Measurements from ENCODE around the gene HDAC9. TPM values are rescaled to one million over a fixed set of nuclear protein-coding genes. Genes with fewer than 3 reads are reported as not detected.

The HDAC9 gene
- total RNA-seq, 2 donors from 2014 or later: 1.5 to 4.0 TPM

DNA sequence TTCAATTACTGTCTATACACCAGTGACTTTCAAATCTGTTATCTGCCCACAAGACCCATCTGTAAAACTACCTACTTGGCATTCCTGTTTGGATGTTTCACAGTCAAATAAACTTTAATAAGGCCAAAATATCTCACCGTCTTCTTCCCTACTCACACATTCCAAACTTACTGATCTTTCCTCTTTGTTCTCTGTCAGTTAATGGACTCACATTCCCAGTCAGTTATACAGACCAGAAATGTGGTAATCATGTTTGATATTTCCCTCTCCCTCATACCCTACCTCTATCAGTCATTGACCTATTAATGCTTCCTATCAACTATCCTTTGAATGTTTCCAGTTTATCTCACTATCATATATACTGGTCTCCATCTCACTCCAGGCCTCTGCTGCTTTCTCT is 28.5 kb upstream of the HDAC9 start:
- TF ChIP-seq, protein P1, sequence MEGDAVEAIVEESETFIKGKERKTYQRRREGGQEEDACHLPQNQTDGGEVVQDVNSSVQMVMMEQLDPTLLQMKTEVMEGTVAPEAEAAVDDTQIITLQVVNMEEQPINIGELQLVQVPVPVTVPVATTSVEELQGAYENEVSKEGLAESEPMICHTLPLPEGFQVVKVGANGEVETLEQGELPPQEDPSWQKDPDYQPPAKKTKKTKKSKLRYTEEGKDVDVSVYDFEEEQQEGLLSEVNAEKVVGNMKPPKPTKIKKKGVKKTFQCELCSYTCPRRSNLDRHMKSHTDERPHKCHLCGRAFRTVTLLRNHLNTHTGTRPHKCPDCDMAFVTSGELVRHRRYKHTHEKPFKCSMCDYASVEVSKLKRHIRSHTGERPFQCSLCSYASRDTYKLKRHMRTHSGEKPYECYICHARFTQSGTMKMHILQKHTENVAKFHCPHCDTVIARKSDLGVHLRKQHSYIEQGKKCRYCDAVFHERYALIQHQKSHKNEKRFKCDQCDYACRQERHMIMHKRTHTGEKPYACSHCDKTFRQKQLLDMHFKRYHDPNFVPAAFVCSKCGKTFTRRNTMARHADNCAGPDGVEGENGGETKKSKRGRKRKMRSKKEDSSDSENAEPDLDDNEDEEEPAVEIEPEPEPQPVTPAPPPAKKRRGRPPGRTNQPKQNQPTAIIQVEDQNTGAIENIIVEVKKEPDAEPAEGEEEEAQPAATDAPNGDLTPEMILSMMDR (conservative IDR thresholded peaks at IDR 0.05): no peak
- no peak overlapping the region for H3K9ac ChIP-seq (ENCODE audit: extremely low read depth, low read length, poor library complexity, severe bottlenecking)
- H3K4me1 Mint-ChIP-seq: peaks cover 3% of the 10 kb centered on the region
- 100% methylated on average over 1 of the region's 1 CpG for WGBS, 2 experiments (ENCODE audit: insufficient coverage in 1 of 2, insufficient read length in 1 of 2)
- H3K4me3 ChIP-seq (ENCODE audit: low read length): no peak overlapping the region
- no peaks in the 10 kb centered on the region for H3K4me1 ChIP-seq (ENCODE audit: control insufficient read depth, insufficient read depth, low read length)
- no peaks in the 10 kb centered on the region for H3K36me3 Mint-ChIP-seq (ENCODE audit: low read depth)
- H3K36me3 ChIP-seq (ENCODE audit: control insufficient read depth, insufficient read depth, low read length): no peaks in the 10 kb centered on the region
- H3K27me3 Mint-ChIP-seq (ENCODE audit: insufficient read depth): no peaks in the 10 kb centered on the region
- no peaks in the 10 kb centered on the region for H3K27me3 ChIP-seq (ENCODE audit: control insufficient read depth, insufficient read depth, low read length, poor library complexity, severe bottlenecking)
- no peak overlapping the region for H3K27ac ChIP-seq (ENCODE audit: low read depth, low read length)
- no peak for DNase-seq
- H3K27ac Mint-ChIP-seq: no peak overlapping the region
- H3K9me3 Mint-ChIP-seq: no peaks in the 10 kb centered on the region
- no peak overlapping the region for H3K4me3 Mint-ChIP-seq
- H3K9me3 ChIP-seq (ENCODE audit: control insufficient read depth, low read length): no peaks in the 10 kb centered on the region

DNA sequence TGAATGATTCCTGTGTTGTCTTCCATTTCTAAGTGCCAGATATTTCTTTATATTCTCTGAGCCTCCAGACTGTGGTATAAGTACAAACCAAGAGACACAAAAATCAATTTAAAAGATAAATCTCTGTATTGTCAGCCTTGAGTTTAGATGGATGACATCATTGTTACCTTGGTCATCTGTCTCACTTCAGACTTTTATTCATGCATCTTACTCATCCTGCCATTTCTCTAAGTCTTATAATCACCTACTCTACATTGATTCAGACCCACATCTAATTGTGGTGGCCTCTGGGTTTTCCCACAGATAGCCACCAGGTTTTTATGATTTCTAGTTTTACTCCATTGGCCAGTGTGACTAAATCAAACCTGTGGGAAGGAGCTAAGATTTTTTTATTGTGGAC is 26.8 kb upstream of the HDAC9 start:
- Mint-ChIP-seq H3K27me3 (ENCODE audit: insufficient read depth) (no peaks in the 10 kb centered on the region), H3K4me3 (no peak overlapping the region), H3K9me3 (no peaks in the 10 kb centered on the region), H3K27ac (no peak overlapping the region), H3K36me3 (ENCODE audit: low read depth) (no peaks in the 10 kb centered on the region), H3K4me1 (peaks cover 3% of the 10 kb centered on the region)
- Histone ChIP-seq H3K27me3 (ENCODE audit: control insufficient read depth, insufficient read depth, low read length, poor library complexity, severe bottlenecking) (no peaks in the 10 kb centered on the region), H3K4me1 (ENCODE audit: control insufficient read depth, insufficient read depth, low read length) (no peaks in the 10 kb centered on the region), H3K4me3 (ENCODE audit: low read length) (no peak overlapping the region), H3K36me3 (ENCODE audit: control insufficient read depth, insufficient read depth, low read length) (no peaks in the 10 kb centered on the region), H3K27ac (ENCODE audit: low read depth, low read length) (no peak overlapping the region), H3K9me3 (ENCODE audit: control insufficient read depth, low read length) (no peaks in the 10 kb centered on the region), H3K9ac (ENCODE audit: extremely low read depth, low read length, poor library complexity, severe bottlenecking) (no peak overlapping the region)
- DNase-seq: no peak
- TF ChIP-seq, protein P1 (conservative IDR thresholded peaks at IDR 0.05): no peak

DNA sequence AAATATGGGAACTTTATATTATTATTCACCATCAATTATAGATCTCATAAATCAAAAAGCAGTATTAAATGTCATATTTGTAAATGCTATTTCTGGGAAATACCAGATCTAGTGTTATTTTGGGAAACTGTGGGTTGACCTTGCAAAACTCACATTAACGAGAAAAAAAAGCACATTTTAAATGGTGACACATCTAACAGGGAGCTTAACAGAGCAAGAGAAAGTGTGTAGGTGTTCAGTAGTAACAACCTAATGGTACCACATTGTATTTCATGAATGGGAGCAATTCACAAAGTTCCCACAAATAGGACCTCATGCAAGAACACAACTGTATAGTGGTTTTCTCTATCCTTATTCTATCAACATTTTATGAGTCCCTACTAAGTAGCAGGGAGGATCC is 26.2 kb upstream of the HDAC9 start:
- Histone ChIP-seq H3K27me3 (ENCODE audit: control insufficient read depth, insufficient read depth, low read length, poor library complexity, severe bottlenecking) (no peaks in the 10 kb centered on the region), H3K9ac (ENCODE audit: extremely low read depth, low read length, poor library complexity, severe bottlenecking) (no peak overlapping the region), H3K9me3 (ENCODE audit: control insufficient read depth, low read length) (no peaks in the 10 kb centered on the region), H3K36me3 (ENCODE audit: control insufficient read depth, insufficient read depth, low read length) (no peaks in the 10 kb centered on the region), H3K4me1 (ENCODE audit: control insufficient read depth, insufficient read depth, low read length) (no peaks in the 10 kb centered on the region), H3K27ac (ENCODE audit: low read depth, low read length) (no peak overlapping the region), H3K4me3 (ENCODE audit: low read length) (no peak overlapping the region)
- Mint-ChIP-seq H3K9me3 (no peaks in the 10 kb centered on the region), H3K27ac (no peak overlapping the region), H3K4me1 (peaks cover 3% of the 10 kb centered on the region), H3K4me3 (no peak overlapping the region), H3K36me3 (ENCODE audit: low read depth) (no peaks in the 10 kb centered on the region), H3K27me3 (ENCODE audit: insufficient read depth) (no peaks in the 10 kb centered on the region)
- DNase-seq: no peak
- WGBS, 2 experiments (ENCODE audit: insufficient coverage in 1 of 2, insufficient read length in 1 of 2): 95 to 100% methylated on average over 1 of the region's 1 CpG
- TF ChIP-seq, protein P1 (conservative IDR thresholded peaks at IDR 0.05): no peak
